Mesenchymal stem cell (in vitro differentiated cells and primary cell): Measurements from ENCODE around the gene ELMO1.

ENCODE experiments used
- DNase-seq: peaks from one replicate; pipeline ENCODE4 v3.0.0-alpha.2; 2013
- H2AFZ ChIP-seq: one replicate; pipeline ENCODE4 v1.6.1; 2013; ENCODE audit warnings: low read depth, mild to moderate bottlenecking, control low read depth, inconsistent platforms, low read length, moderate library complexity
- H2AK5ac ChIP-seq: 2 replicates; pipeline ENCODE4 v1.6.1; 2013; ENCODE audit warnings: low read length, moderate library complexity, mild to moderate bottlenecking, inconsistent platforms; ENCODE audit not compliant: severe bottlenecking
- H2BK120ac ChIP-seq: one replicate; pipeline ENCODE4 v1.6.1; 2013; ENCODE audit warnings: low read depth, mild to moderate bottlenecking, inconsistent platforms, low read length, moderate library complexity
- H2BK12ac ChIP-seq, 2 experiments: one replicate each; pipeline ENCODE4 v1.6.1; 2013; ENCODE audit warnings: inconsistent platforms in 2 of 2, low read length in 2 of 2, mild to moderate bottlenecking in 2 of 2, moderate library complexity in 2 of 2, control low read depth in 1 of 2
- H2BK15ac ChIP-seq: one replicate; pipeline ENCODE4 v1.6.1; 2013; ENCODE audit warnings: mild to moderate bottlenecking, low read depth, inconsistent platforms; ENCODE audit not compliant: poor library complexity, severe bottlenecking
- H2BK5ac ChIP-seq: 2 replicates; pipeline ENCODE4 v1.6.1; 2013; ENCODE audit warnings: low read depth, mild to moderate bottlenecking, low read length, control low read depth, inconsistent platforms; ENCODE audit not compliant: poor library complexity, severe bottlenecking
- H3K14ac ChIP-seq, 2 experiments: one replicate each; pipeline ENCODE4 v1.6.1; 2013; ENCODE audit warnings: inconsistent platforms in 2 of 2, low read length in 2 of 2, control low read depth in 1 of 2, mild to moderate bottlenecking in 1 of 2, moderate library complexity in 1 of 2
- H3K18ac ChIP-seq, 2 experiments: one replicate each; pipeline ENCODE4 v1.6.1; 2013; ENCODE audit warnings: inconsistent platforms in 2 of 2, low read length in 2 of 2, control low read depth in 1 of 2, low read depth in 1 of 2, mild to moderate bottlenecking in 1 of 2
- H3K23ac ChIP-seq, 2 experiments: one replicate each; pipeline ENCODE4 v1.6.1; 2013; ENCODE audit warnings: inconsistent platforms in 2 of 2, low read length in 2 of 2, mild to moderate bottlenecking in 2 of 2, moderate library complexity in 2 of 2, control low read depth in 1 of 2
- H3K27ac ChIP-seq: 2 replicates; pipeline ENCODE4 v1.5.1; 2013; ENCODE audit warnings: mild to moderate bottlenecking, moderate library complexity, low read length, control low read depth, inconsistent platforms; ENCODE audit not compliant: poor library complexity, severe bottlenecking
- H3K27me3 ChIP-seq, 2 experiments: 2 replicates each; pipeline versions ENCODE4 v1.6.1 to v1.7.0; 2013; ENCODE audit warnings: low read length in 2 of 2, mild to moderate bottlenecking in 2 of 2, moderate library complexity in 2 of 2, control low read depth in 1 of 2, inconsistent platforms in 1 of 2; ENCODE audit not compliant: control insufficient read depth in 1 of 2, insufficient read depth in 1 of 2
- H3K36me3 ChIP-seq, 2 experiments: 2 replicates each; pipeline versions ENCODE4 v1.6.1 to v1.7.0; 2013; ENCODE audit warnings: low read length in 2 of 2, control low read depth in 1 of 2, inconsistent platforms in 1 of 2, low read depth in 1 of 2, mild to moderate bottlenecking in 1 of 2; ENCODE audit not compliant: insufficient read depth in 2 of 2, control insufficient read depth in 1 of 2
- H3K4ac ChIP-seq, 2 experiments: one replicate each; pipeline ENCODE4 v1.6.1; 2013; ENCODE audit warnings: inconsistent platforms in 2 of 2, low read length in 2 of 2, mild to moderate bottlenecking in 2 of 2, moderate library complexity in 2 of 2, control low read depth in 1 of 2, low read depth in 1 of 2
- H3K4me1 ChIP-seq: 2 replicates; pipeline ENCODE4 v1.6.1; 2013; ENCODE audit warnings: low read depth, low read length, control low read depth; ENCODE audit not compliant: control insufficient read depth, insufficient read depth
- H3K4me2 ChIP-seq: 2 replicates; pipeline ENCODE4 v1.6.1; 2013; ENCODE audit warnings: low read length, mild to moderate bottlenecking, inconsistent platforms; ENCODE audit not compliant: poor library complexity, severe bottlenecking
- H3K4me3 ChIP-seq, 2 experiments: 2 replicates each; pipeline versions ENCODE4 v1.5.1 to v1.7.0; 2013; ENCODE audit warnings: low read length in 2 of 2, mild to moderate bottlenecking in 2 of 2, control low read depth in 1 of 2, low read depth in 1 of 2; ENCODE audit not compliant: insufficient read depth in 1 of 2
- H3K79me1 ChIP-seq: replicated peaks from 2 replicates; pipeline ENCODE4 v1.6.1; 2013; ENCODE audit warnings: mild to moderate bottlenecking, control low read depth, low read length, inconsistent platforms; ENCODE audit not compliant: poor library complexity, severe bottlenecking
- H3K9ac ChIP-seq: 2 replicates; pipeline ENCODE4 v1.7.0; 2013; ENCODE audit warnings: mild to moderate bottlenecking, low read length, moderate library complexity
- H3K9me3 ChIP-seq: 2 replicates; pipeline ENCODE4 v1.7.0; 2013; ENCODE audit warnings: mild to moderate bottlenecking, low read length; ENCODE audit not compliant: control insufficient read depth
- H4K8ac ChIP-seq: one replicate; pipeline ENCODE4 v1.6.1; 2013; ENCODE audit warnings: inconsistent platforms, mild to moderate bottlenecking, low read length, moderate library complexity
- H4K91ac ChIP-seq: one replicate; pipeline ENCODE4 v1.6.1; 2013; ENCODE audit warnings: mild to moderate bottlenecking, low read length, inconsistent platforms
- WGBS: methylation state at CpG from one replicate; pipeline ENCODE4 v1.1.7; 2013; ENCODE audit warnings: mixed read lengths; 5-methylcytosine and 5-hydroxymethylcytosine counted together

ELMO1 gene

GRCh38 chr7:37439653-37440026 is 9.0 kb downstream of the ELMO1 start:
- H2BK12ac ChIP-seq = no peak overlapping the region
- H3K14ac ChIP-seq = no peak overlapping the region
- no peak overlapping the region for H3K23ac ChIP-seq

GRCh38 chr7:37438906-37439652 is 9.6 kb downstream of the ELMO1 start:
- no peak overlapping the region for H3K4me3 ChIP-seq
- no peak overlapping the region for H3K4ac ChIP-seq
- no peak overlapping the region for H3K14ac ChIP-seq
- no peak overlapping the region for H4K91ac ChIP-seq
- H3K79me1 ChIP-seq = no peaks in the 10 kb centered on the region
- H2BK15ac ChIP-seq = no peak overlapping the region
- no peak overlapping the region for H2BK120ac ChIP-seq
- no peak for DNase-seq
- H2BK5ac ChIP-seq = no peak overlapping the region
- no peak overlapping the region for H3K27ac ChIP-seq
- H3K27me3 ChIP-seq = no peaks in the 10 kb centered on the region
- H3K23ac ChIP-seq = no peak overlapping the region
- H3K18ac ChIP-seq = no peak overlapping the region
- no peaks in the 10 kb centered on the region for H3K4me1 ChIP-seq
- H3K36me3 ChIP-seq = no peaks in the 10 kb centered on the region
- no peak overlapping the region for H2AK5ac ChIP-seq
- WGBS = 93% methylated on average over 4 of the region's 4 CpGs
- no peak overlapping the region for H4K8ac ChIP-seq
- H3K4me2 ChIP-seq = no peak overlapping the region
- H2BK12ac ChIP-seq = no peak overlapping the region
- H3K9me3 ChIP-seq = no peaks in the 10 kb centered on the region
- no peak overlapping the region for H2AFZ ChIP-seq
- H3K9ac ChIP-seq = no peak overlapping the region

More at GRCh38 chr7:37439653-37440026, 9.0 kb downstream of the ELMO1 start:
- 55% methylated on average over 1 of the region's 1 CpG for WGBS
- no peak overlapping the region for H2BK15ac ChIP-seq
- H3K79me1 ChIP-seq = no peaks in the 10 kb centered on the region
- no peak overlapping the region for H2AK5ac ChIP-seq
- no peak overlapping the region for H3K18ac ChIP-seq
- H3K4me2 ChIP-seq = no peak overlapping the region
- no peak for DNase-seq
- no peak overlapping the region for H4K91ac ChIP-seq
- H3K27ac ChIP-seq = no peak overlapping the region
- H3K4me1 ChIP-seq = no peaks in the 10 kb centered on the region
- no peak overlapping the region for H2AFZ ChIP-seq
- no peaks in the 10 kb centered on the region for H3K27me3 ChIP-seq
- no peaks in the 10 kb centered on the region for H3K36me3 ChIP-seq
- H2BK120ac ChIP-seq = no peak overlapping the region
- H3K4me3 ChIP-seq = no peak overlapping the region
- no peaks in the 10 kb centered on the region for H3K9me3 ChIP-seq
- no peak overlapping the region for H4K8ac ChIP-seq
- no peak overlapping the region for H3K4ac ChIP-seq
- H2BK5ac ChIP-seq = no peak overlapping the region
- H3K9ac ChIP-seq = no peak overlapping the region

GRCh38 chr7:37435156-37435855 is 13.4 kb downstream of the ELMO1 start:
- Histone ChIP-seq H2BK120ac (no peak overlapping the region), H3K9me3 (no peaks in the 10 kb centered on the region), H3K27me3 (no peaks in the 10 kb centered on the region), H3K14ac (no peak overlapping the region), H2BK12ac (no peak overlapping the region), H3K4me3 (no peak overlapping the region), H3K4me2 (no peak overlapping the region), H2BK15ac (no peak overlapping the region), H3K9ac (no peak overlapping the region), H4K8ac (no peak overlapping the region), H3K36me3 (no peaks in the 10 kb centered on the region), H3K79me1 (no peaks in the 10 kb centered on the region), H3K4ac (no peak overlapping the region), H4K91ac (no peak overlapping the region), H3K23ac (no peak overlapping the region), H3K18ac (no peak overlapping the region), H2BK5ac (no peak overlapping the region), H3K4me1 (no peaks in the 10 kb centered on the region), H2AFZ (no peak overlapping the region), H2AK5ac (no peak overlapping the region), H3K27ac (no peak overlapping the region)
- DNase-seq = no peak
- WGBS = 90% methylated on average over 6 of the region's 6 CpGs

- Histone ChIP-seq H2AFZ (no peak overlapping the region), H3K23ac (no peak overlapping the region), H3K36me3 (no peaks in the 10 kb centered on the region), H3K9ac (no peak overlapping the region), H2AK5ac (no peak overlapping the region), H3K4ac (no peak overlapping the region), H3K4me3 (no peak overlapping the region), H2BK12ac (no peak overlapping the region), H4K91ac (no peak overlapping the region), H4K8ac (no peak overlapping the region), H3K79me1 (no peaks in the 10 kb centered on the region), H3K18ac (no peak overlapping the region), H2BK120ac (no peak overlapping the region), H2BK5ac (no peak overlapping the region), H3K27me3 (no peaks in the 10 kb centered on the region), H3K9me3 (no peaks in the 10 kb centered on the region), H3K4me2 (no peak overlapping the region), H3K27ac (no peak overlapping the region), H3K14ac (no peak overlapping the region), H2BK15ac (no peak overlapping the region), H3K4me1 (no peaks in the 10 kb centered on the region)
- DNase-seq = no peak
- 65% methylated on average over 3 of the region's 3 CpGs for WGBS
Measured at GRCh38 chr7:37434529-37434928, 14.1 kb downstream of the ELMO1 start.
